Measurements from ENCODE around the gene SCLT1.
A peak's percentile ranks its signal among the peaks of the same experiment; 100 is the strongest.
"Not testable (repeated sequence)": the region's sequence is repeated elsewhere in the genome, so short reads cannot be mapped to it uniquely, and the experiment has no call there.

The SCLT1 gene

DNA sequence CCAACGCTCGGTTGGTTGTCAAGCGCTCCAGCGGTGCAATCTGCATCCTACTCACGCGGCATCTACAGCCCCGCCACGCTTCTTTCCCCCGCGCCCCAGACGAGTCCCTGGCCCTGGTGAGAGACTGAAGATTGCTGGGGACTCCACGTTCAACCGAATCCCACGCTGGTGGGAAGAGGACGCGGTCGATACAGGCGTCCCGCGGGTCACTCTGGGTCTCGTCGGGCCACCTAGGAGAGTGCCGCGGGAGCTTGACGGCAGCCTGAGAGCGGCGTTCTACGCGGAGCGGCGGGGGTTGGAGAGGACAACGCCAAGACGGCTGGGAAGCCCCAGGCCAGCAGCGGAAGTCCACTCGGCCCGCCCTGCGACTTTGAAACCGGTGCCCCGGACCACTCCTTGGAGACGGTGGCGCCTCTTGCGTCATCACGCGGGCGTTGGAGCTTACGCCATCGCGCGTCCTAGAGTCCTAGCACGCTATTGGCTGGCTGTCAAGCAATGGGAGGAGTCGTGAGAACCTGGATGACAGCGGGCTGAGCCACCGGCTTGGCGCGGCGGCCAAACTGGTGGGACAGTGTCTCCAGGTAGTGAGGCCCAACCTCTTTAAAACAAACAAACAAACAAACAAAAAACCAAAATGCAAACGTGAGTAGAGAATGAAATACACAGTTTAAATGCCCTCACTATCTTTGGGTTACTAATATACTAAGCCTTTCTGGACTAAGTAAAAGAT is at the start of gene SCLT1:
Gene SCLT1, minus strand, starts transcription at position 349 of the 730 bp plus-strand sequence. CDS start 436 bp downstream, outside the sequence.
- peak; percentile 93 for DNase-seq (ENCODE audit: low read depth)

DNA sequence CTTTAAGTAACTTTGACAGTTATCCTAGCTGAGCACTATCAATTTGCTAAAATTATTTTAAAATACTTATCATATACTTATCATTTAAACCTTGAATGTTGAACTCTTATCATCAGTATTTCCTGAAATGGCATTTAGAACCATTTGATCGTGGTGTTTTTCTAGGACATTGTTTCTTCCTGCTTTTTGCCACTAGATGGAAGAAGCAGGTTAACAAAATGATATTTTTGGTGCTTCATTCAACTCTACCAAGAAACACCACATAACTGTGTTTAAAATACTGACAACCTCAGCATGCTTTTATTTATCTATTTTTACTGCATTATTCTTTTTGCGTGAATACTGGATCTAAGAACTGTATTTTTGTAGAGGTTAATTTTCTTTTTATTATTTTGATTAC is 47.2 kb upstream of the SCLT1 start:
- DNase-seq (ENCODE audit: low read depth), result no peak

DNA sequence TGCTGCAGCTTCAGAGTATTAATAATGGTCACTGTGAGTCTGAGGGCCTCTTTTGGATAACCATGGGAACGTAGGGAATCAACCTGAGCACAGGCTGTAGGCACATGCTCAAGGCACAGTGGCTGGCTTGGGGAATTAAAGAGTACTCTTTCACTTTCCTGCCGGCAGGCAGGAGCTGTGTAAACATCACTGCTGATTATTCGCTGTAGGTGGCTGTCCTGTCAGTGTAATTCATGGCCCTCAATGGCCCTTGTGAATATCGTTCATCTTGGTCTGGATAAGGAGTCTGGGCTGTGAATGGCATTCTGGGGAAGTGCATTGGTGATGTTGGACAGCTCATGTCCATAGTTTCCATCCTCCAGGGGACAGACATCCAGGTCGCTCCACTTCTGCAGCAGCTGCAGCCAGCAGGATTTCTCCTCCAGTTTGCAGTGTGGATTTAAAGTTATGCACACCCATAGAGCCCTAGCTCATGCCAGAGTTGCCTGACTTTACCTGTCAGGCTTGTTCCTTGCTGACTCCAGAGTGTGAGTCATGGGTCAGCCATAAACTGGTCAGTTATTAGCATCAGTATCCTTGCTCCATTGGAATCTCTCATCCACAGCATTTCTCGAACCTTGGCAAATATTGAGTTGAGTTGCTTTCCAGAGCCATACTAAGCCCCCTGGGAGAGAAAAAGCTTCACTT is 45.6 kb upstream of the SCLT1 start:
- no peak for DNase-seq (ENCODE audit: low read depth)

DNA sequence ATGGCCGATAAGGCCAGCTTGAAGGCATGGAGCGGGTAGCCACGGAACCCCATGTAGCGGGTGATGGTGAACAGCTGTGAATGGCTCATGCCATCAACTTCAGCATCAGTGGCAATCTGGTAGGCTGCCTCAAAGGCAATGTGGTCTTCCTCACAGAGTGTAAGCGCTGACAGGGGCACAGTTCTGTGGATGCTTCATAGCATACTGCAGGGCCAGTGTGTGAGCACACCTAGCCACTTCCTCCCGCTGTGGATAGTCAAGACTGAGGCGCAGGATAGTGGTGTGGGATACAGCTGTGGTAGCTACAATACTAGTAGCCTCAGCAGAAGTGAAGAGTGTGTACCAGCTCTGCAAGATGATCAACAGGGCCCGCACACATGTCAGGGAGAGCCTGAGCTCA is 43.1 kb upstream of the SCLT1 start:
- DNase-seq (ENCODE audit: low read depth), result no peak

DNA sequence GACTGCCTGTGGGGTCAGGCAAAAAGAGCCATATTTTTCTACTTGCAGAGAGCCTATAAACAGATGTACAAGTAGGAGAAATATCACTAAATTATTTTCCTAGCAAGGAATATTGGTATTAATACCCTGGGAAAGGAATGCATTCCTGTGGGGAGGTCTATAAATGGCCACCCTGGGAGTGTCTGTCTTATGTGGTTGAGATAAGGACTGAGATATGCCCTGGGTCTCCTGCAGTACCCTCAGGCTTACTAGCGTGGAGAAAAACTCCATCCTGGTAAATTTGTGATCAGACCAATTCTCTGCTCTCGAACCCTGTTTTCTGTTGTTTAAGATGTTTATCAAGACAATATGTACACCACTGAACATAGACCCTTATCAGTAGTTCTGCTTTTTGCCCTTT is 38.0 kb upstream of the SCLT1 start:
- DNase-seq (ENCODE audit: low read depth), result no peak

DNA sequence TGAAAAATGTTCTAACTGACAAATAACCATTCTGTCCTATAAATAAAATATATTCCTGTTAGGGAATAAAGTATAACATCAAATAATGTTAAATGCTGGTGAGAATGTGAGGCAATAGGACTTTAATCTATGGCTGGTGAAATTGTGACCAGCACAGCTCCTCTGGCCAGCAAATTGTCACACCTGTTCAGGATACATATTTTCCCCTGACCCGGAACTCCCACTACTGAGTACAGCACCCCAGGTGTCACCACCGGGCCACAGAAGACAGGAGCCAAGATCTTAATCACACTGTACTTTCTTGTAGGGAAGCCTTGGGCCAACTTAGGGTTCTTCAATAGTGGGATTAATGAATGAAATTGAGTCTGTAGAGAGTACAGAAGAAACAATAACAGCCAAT is 35.8 kb upstream of the SCLT1 start:
- DNase-seq (ENCODE audit: low read depth), result no peak

DNA sequence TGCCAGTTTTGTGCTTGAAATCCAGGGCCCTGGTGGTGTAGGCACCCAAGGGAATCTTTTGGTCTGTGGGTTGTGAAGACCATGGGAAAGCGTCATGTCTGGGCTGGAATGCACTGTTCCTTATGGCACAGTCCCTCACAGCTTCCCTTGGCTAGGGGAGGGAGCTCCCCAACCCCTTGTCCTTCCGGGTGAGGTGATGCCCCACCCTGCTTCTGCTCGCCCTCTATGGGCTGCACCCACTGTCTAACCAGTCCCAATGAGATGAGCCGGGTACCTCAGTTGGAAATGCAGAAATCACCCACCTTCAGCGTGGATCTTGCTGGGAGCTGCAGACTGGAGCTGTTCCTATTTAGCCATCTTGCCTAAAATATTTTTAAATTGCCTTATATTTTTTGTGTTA is 33.3 kb upstream of the SCLT1 start:
- not testable (repeated sequence) for DNase-seq (ENCODE audit: low read depth)

DNA sequence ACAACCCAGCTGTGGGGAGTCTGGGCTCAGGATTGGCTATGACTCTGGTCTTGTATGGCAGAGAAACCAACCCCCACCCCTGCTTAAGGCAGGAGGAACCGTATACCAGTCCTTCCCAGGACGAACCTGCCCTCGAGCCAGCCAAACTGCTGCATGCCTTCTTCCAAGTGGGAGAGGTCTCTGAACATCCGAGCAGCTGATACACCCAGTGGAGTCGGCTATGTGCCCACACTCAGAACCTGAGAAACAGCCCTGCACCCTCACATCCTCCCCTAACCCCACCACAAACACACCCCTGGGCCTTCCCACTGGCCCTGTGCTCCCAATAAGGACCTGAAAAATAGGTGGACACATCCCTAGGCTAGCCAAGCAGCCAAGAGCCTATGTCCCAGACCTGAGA is 24.4 kb upstream of the SCLT1 start:
- DNase-seq (ENCODE audit: low read depth), result no peak

DNA sequence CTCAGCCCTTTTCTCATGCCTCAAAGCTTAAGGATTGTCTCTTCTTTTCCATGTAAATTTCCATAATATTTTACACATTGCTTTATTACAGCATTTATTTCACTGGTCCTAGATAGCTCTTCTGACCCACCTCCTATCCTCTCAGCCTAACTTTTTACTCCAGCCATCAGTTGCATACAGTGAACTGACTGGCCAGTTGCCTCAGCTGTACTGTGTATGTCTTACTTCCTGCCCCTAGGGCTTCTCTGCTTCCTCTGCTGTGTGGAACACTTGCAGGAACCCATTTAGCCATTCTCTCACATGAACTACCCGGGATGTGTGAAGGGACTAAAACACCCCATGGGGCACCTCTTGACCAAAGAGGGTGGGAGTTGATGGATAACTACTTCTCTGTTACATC is 20.6 kb upstream of the SCLT1 start:
- DNase-seq (ENCODE audit: low read depth), result no peak

DNA sequence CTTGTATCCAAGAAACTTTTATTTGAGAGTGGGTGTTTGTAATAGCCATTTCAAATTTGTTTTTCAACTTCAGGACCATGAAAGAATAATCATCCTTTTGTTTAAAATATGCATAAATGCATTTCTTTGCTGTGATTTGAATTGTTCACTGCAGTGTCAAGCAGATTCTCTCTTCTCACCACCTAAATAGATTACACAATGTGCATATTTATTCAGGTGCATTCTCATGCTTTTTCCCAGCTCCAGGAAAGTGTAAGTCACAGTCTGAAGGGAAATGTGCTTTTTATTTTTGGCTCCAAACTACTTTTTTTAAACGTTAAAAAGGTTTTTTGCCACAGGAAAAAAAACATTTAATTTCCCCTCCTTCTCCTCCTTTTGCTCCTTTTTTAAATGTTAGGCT is 20.1 kb upstream of the SCLT1 start:
- DNase-seq (ENCODE audit: low read depth), result no peak

DNA sequence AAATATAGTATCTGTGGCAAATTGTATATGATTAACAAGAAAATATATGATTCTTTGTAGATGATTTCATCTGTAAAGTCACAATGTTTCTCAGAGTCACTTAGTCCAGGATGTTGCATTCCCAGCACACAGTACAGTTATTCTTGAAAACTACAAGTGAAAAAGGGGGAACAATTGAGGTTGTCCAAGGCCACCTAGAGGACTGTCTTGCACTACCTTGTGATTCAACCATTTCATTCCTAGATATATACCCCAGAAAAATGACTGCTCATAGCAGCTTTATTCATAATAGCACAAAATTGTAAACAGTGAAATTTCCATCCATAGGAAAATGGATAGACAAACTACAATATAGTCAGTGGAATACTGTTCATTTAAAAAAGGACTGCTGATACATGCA is 18.6 kb upstream of the SCLT1 start:
- DNase-seq (ENCODE audit: low read depth), result no peak

DNA sequence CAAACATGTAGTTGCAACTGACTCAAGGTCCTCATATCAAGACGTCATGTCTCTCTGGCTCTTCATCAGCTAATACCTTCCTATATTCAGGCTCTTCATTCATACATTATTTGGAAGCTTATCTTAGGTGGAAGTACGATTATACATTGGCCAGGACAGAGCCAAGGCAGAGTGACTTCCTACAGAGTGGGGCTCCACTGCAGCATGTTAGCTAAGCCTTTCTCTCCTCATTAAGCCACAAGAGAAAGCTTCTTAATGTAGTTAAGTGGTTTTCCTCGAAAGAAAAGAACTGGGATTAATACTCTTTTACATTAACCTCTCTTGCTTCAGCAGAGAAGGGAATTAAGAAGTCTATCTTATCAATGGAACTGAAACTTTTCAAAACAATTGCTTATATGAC is 17.6 kb upstream of the SCLT1 start:
- DNase-seq (ENCODE audit: low read depth), result no peak

DNA sequence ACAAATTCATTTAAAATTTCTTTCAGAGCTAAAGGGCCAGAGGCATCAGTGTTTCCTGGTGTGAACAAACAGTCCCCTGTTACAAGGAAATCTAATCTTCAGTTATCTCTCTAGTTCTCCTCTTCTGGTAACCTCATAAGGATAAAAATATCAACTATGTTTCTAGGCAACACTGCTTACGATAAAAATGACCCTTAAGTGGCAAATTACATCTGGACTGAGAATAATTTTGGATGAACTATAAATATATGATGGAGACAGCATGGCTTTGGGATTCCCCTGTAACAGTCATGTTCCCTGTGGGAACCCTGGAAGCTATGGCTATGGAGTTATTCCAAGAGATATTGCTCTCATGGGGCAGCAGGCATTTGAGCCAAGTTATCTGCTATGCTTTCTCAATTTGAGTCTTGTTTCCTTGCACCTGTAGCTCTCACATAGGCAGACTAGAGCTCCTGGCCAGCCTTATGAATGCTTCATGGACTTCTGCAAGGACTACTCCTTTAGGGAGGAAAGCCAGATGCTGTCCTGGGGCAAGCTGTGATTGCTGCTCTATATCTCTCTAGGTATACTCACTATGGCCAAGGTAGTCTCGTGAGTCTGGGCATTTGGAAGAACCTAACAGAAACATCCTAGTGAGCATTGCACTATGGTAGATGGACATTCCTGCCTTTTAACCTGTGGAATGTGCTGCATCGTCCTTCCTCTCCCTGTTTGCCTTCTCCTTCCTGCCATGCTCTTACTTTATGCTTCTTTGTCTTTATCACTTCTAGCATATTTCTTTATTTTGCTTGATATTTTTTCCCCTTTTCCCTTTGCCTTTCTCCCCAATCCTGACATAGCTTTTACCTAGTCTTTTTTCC is 16.9 kb upstream of the SCLT1 start:
- no peak for DNase-seq (ENCODE audit: low read depth)

DNA sequence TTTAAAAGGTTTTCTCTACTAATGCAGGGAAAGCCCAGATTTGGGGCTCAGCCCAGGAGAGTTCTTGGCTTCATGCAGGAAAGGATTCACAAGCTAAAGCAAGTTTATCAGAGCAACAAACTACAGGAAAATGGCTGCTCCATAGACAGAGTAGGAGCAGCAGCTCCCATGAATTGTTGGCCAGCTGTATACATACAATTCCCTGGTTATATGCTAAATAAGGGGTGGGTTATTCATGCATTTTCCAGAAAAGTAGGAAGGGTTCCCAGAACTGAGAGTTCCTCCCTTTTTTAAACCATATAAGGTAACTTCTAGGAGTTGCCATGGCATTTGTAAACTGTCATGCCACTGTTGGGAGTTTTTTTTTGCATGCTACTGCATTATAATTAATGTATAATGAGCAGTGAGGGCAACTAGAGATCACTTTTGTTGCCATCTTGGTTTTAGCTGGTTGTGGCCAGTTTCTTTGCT is 5.2 kb upstream of the SCLT1 start:
- no peak for DNase-seq (ENCODE audit: low read depth)

DNA sequence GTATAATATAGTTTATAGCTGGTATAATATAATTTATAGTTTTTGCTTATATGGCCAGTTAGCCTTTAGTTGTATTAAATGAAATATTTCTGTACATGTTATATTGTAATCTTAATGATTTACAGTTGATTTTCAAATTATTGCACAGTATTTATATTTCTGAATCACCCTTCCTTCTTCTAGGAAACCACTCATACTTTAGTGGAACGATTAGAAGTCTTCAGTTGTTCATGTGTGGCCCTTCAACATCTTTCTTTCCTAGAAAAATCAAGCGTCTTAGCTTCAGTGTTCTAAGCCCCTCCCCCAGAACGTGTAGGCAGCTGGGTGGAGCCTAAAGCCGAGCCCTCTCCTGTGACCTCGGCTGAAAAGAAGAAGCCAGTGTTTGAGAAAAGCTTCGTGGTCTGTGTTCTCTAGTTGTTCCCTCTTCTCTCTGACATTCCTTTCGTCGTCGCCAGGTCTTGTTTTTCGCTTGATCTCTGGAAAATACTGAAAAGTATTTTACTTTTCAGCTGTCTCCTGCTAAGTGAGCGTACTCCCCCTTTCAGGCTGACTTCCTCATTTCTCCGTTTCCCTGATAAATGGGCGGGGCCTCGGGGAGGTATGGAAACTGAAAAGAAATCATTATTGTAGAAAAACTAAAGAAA is 2.6 kb upstream of the SCLT1 start, which contains the start of gene C4orf33:
Gene C4orf33, plus strand, starts transcription at position 342 of the 644 bp plus-strand sequence. CDS start 6,459 bp downstream, outside the sequence.
- DNase-seq (ENCODE audit: low read depth), result peak; percentile 60

DNA sequence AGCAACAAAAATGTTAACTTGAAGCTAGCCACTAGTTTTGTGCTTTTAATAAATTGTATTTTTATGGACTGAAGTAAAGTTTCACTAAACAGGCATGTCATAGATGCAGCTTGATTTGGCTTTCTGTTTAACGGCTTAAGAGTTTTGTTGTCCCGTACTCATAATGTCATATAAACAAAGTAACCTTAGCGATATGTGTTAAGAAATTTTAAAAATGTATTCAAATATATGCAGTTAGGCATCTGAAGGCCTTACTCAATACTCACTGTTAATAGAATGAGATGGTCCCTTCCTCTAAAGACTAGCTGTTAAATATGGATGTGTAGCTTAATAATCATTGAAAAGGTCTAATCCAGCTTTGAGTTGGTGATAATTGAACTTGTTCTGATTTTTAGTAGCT is 1.0 kb upstream of the SCLT1 start:
- no peak for DNase-seq (ENCODE audit: low read depth)

DNA sequence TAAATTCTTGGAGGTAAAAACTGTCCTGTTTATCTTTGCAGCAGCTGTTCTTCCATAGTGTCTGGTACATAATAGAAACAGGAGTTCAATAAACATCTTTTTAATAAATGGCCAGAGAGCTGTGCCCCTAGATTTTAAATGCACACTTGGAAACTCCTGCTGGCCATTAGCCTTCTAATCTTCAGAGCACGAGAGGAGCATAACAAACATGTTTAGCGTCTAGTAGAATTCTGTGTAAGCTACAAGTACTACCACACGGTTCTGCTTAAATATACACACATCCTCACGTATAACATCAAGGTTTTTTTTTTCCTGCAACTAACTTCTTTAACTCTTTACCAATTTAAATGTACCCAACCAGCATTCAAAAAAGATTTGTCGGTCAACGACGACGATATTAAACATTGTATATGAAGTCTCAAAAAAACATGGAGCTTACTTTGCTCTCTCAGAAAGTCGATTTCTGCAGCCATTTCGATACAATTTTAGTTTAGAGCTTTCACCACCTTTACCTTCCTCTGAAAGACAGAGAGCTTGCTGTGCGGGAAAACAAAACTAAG is 628 bp downstream of the SCLT1 start:
- no peak for DNase-seq (ENCODE audit: low read depth)

DNA sequence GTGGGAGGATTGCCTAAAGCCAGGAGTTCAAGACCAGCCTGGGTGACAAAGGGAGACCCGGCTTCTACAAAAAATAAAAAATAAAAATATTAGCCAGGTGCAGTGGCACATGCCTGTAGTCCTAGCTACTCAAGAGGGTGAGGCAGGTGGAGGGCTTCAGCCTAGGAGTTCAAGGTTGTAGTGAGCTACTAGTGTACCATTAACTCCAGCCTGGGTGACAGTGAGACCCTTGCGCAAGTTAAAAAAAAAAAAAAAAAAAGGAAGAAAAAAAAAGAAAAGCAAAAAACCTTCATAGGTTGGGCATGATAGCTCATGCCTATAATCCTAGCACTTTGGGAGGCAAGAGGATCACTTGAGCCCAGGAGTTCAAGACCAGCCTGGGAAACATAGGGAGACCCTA is 5.8 kb downstream of the SCLT1 start:
- DNase-seq (ENCODE audit: low read depth), result no peak

DNA sequence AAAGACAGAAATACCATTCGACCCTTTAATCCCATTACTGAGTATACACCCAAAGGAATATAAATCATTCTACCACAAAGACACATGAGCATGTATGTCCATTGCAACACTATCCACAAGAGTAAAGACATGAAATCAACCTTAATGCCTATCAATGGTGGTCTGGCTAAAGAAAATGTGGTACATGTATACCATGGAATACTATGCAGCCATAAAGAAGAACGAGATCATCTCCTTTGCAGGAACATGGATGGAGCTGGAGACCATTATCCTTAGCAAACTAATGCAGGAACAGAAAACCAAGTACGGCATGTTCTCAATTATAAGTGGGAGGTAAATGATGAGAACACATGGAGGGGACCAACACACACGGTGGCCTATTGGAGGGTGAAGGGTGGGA is 7.9 kb downstream of the SCLT1 start:
- DNase-seq (ENCODE audit: low read depth), result no peak

DNA sequence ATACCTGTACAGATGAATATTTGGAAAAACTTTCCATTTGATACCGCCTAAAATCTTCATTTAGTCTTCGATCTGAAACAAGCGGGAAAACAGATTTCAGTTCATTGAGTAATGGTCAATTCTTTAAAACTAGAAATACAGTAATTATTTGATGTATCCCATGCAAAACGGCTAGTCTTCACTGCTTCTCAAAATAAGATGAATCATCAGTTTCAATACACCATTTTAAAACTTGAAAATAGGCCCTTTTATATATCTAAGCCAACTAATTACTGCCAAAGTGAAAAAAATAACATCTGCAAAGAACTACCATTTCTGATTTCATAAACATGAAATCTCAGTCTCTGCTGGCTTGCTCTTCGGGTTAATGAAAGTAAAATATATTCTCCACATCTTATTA is 11.0 kb downstream of the SCLT1 start:
- DNase-seq (ENCODE audit: low read depth), result no peak

DNA sequence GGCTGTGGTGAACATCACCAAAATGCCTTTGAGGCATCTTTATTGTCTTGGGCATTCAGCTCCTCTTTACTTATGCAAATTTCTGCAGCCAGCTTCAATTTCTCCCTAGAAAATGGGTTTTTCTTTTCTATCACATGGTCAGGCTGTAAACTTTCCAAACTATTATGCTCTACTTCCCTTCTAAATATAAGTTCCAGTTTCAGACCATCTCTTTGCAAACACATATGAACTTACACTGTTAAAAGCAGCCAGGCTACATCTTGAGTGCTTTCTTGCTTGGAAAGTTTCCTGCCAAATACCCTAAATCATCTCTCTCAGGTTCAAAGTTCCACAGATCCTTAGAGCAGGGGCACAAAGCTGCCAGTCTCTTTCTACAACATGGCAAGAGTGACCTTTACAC is 13.2 kb downstream of the SCLT1 start:
- DNase-seq (ENCODE audit: low read depth), result no peak

DNA sequence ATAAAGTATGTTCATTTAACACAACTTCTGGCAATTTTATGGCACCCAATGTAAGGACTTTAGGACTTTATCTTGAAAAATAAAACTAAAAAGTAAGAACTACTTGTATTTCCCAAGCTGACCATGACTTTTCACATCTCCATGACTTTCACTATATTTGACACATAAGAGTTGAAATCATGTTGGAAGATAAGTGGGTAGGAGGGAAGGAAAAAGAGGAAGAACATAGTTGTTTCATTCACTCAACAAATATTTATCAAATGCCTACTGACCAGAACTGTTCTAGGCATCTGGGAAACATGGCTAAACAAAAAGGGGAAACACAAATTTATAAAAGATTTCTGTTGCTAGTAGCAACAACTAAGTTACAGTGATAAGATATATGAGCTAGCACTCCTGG is 16.0 kb downstream of the SCLT1 start:
- no peak for DNase-seq (ENCODE audit: low read depth)

All from activated gamma-delta T cell treated with anti-CD3 and anti-CD28 coated beads, Interleukin-2, amount 50 U/mL, for 16 hours (primary cell).